HL-60/S4 treated with retinoic acid at 250 ng/mL for 4 days and 3 days (cell line): ENCODE data around the gene ZNF689.

Source experiments
- in situ Hi-C: fragments of 300-500 bp; cut with MboI; formaldehyde crosslinking; loops from 2 replicates; pipeline ENCODE4 v1.7.0; 2022; ENCODE audit warnings: low sequenced_read_pairs

ZNF689 gene

GRCh38 chr16:30567160-30567990 is 42.8 kb downstream of the ZNF689 start:
- in situ Hi-C loops = no loop called here

DNA sequence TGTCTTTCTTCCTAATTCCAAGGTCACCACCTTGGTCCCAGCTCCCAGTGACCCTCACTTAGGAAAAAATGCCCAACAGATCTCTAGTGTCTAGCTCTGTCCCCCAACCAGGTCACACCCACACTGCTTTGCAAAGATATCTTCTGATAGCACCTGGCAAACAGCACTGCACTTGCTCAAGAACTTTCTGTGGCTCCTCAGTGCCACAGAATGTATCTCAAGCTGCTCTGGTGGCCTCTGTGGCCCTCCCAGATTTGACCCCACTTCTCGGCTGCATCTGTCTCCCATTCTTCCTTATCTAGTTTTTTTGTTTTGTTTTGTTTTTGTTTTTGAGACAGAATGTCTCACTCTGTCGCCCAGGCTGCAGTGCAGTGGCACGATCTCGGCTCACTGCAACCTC is 43.7 kb downstream of the ZNF689 start:
- in situ Hi-C loops = no loop called here

GRCh38 chr16:30565984-30566383 is 44.2 kb downstream of the ZNF689 start:
- in situ Hi-C loops = no loop called here

GRCh38 chr16:30565526-30565925 is 44.7 kb downstream of the ZNF689 start:
- in situ Hi-C loops = no loop called here

- in situ Hi-C loops = no loop called here
These were observed 48.2 kb downstream of the ZNF689 start for GRCh38 chr16:30562021-30562420.

DNA sequence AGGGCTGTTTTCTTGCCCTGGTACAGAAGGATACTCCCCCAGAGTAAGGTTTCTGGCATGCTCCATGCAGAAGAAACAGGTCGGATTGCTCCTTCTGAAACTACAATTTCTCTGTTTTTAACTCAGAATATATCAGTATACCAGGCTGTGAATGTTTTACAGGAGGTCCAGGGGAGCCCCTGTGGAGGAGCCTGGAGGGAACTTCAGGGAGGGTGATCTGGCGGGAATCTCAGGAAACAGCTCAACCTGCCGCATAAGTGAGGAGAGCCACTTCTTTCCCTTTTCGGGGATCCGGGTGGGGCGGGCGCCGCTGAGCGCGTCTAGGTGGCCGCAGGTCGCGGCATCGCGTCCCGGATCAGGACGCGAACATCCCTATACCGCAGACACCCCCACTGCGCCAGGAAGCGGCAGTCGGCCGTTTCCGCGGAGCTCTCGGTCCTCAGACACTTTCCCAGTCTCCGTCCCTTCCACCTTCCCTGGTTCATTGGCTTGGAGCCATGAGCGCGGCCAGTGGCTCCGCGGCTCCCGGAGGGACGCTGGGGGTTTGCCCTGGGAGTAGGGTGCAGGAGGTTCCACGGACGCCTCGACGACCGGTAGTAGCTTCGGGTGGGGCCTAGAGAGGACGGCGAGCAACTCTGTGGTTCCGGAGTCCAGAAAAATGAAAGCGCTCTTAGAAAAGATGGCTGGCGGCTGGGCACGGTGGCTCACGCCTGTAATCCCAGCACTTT is 48.9 kb downstream of the ZNF689 start:
- in situ Hi-C loops = no loop called here

- in situ Hi-C loops = no loop called here
These were observed 50.5 kb downstream of the ZNF689 start for GRCh38 chr16:30559690-30560089.

GRCh38 chr16:30558789-30559377 is 51.3 kb downstream of the ZNF689 start:
- in situ Hi-C loops = no loop called here

GRCh38 chr16:30557957-30558788 is 52.0 kb downstream of the ZNF689 start, which contains the start of gene ZNF764:
Gene ZNF764, minus strand, starts transcription at chr16:30558374. Its CDS starts 192 bp downstream, at chr16:30558182.
- in situ Hi-C loops = no loop called here

- in situ Hi-C loops = no loop called here
These were observed 52.6 kb downstream of the ZNF689 start for GRCh38 chr16:30557707-30557956.

GRCh38 chr16:30556125-30556473 is 54.1 kb downstream of the ZNF689 start:
- in situ Hi-C loops = no loop called here

DNA sequence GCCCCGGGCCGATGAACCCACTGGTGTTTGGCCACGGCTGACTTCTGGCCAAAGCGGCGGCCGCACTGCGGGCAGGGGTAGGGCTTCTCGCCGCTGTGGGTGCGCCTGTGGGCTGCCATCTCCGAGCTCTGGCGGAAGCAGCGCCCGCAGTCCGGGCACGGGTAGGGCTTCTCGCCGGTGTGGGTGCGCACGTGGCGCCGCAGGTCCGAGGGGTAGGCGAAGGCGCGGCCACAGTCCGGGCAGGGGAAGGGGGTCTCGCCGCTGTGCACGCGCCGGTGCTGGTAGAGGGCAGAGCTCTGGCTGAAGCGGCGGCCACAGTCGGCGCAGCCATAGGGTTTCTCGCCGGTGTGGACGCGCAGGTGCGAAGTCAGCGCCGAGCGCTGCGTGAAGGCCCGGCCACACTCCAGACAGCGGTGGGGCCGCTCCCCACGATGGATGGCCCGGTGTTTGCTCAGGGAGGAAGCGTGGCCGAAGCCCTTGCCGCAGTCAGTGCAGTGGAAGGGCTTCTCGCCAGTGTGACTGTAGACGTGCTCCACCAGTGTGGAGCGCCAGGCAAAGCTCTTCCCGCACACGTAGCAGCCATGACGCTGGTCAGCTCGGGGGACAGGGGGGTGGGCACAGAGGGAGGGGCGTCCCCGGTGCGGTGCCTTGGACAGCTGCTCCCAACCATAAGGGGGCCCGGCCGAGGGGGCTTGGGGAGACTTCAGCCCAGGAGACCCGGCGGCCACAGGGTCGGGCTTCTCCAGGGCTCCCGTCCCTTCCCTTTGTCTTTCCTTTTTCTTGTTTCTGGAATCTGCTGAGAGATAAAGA is 54.7 kb downstream of the ZNF689 start:
- in situ Hi-C loops = no loop called here

- in situ Hi-C loops = no loop called here
These were observed 55.5 kb downstream of the ZNF689 start for GRCh38 chr16:30554557-30555314.

GRCh38 chr16:30553393-30553899 is 56.7 kb downstream of the ZNF689 start:
- in situ Hi-C loops = no loop called here

- in situ Hi-C loops = no loop called here
These were observed 57.2 kb downstream of the ZNF689 start for GRCh38 chr16:30552956-30553355.
